Panc1 (cell line): Measurements from ENCODE around the gene PGK1. TPM values are rescaled to one million over a fixed set of nuclear protein-coding genes. Genes with fewer than 3 reads are reported as not detected.

Source experiments
- ATAC-seq: fragments of 200-7000 bp; cut with Tn5 transposase; 2 replicates; pipeline ENCODE4 v1.9.1; 2020; ENCODE audit warnings: mild to moderate bottlenecking, moderate library complexity
- BruUV-seq: library from RNA; stranded (reverse); fragments of 400-500 nt; replicated peaks from 2 replicates; lab custom pipeline; 2021; lab: Mats Ljungman, UMichigan
- CTCF ChIA-PET: fragments of 300-600 bp; sonication (Branson Sonifier 250); formaldehyde crosslinking; loops from one replicate; lab custom pipeline; 2022; ENCODE audit warnings: antibody characterized with exemption; lab: Charles Lee
- POLR2A ChIA-PET: fragments of 300-600 bp; sonication (Branson Sonifier 250); formaldehyde crosslinking; loops from one replicate; lab custom pipeline; 2022; ENCODE audit warnings: antibody characterized with exemption; lab: Charles Lee
- DNase-seq: peaks from one replicate; pipeline ENCODE4 v3.0.0-alpha.2; 2010; ENCODE audit warnings: low read depth, low spot score
- H3K27ac ChIP-seq: 2 replicates; pipeline ENCODE4 v1.5.1; 2011; ENCODE audit warnings: mild to moderate bottlenecking, low read length, inconsistent platforms
- H3K27me3 ChIP-seq: fragments of 200-500 bp; sonication (Bioruptor generic); 2 replicates; pipeline ENCODE4 v1.6.0; 2014; ENCODE audit warnings: low read length, inconsistent platforms; ENCODE audit not compliant: control insufficient read depth, insufficient read depth
- H3K36me3 ChIP-seq: fragments of 200-500 bp; sonication (Bioruptor generic); 2 replicates; pipeline ENCODE4 v1.5.1; 2014; ENCODE audit warnings: inconsistent platforms, mild to moderate bottlenecking, low read length, moderate library complexity; ENCODE audit not compliant: control insufficient read depth, insufficient read depth
- H3K4me1 ChIP-seq: 2 replicates; pipeline ENCODE4 v1.5.1; 2011; ENCODE audit warnings: inconsistent platforms, mild to moderate bottlenecking, low read length, moderate library complexity; ENCODE audit not compliant: control insufficient read depth, insufficient read depth
- H3K4me3 ChIP-seq, 2 experiments: 2 replicates each; pipeline ENCODE4 v1.5.1; 2011 to 2012; ENCODE audit warnings: low read depth in 2 of 2, low read length in 2 of 2, mild to moderate bottlenecking in 2 of 2, inconsistent platforms in 1 of 2, moderate library complexity in 1 of 2
- H3K9me3 ChIP-seq: fragments of 200-500 bp; sonication (Bioruptor generic); 2 replicates; pipeline ENCODE4 v1.5.1; 2014; ENCODE audit warnings: low read depth, mild to moderate bottlenecking, inconsistent platforms, low read length, moderate library complexity; ENCODE audit not compliant: control insufficient read depth, insufficient read depth
- POLR2AphosphoS5 ChIP-seq: IDR thresholded peaks from 2 replicates; pipeline ENCODE4 v1.6.1; 2012; ENCODE audit warnings: mild to moderate bottlenecking, low read depth, low read length, moderate library complexity
- SIN3A ChIP-seq: IDR thresholded peaks from 2 replicates; pipeline ENCODE4 v1.6.1; 2012; ENCODE audit warnings: low read depth, mild to moderate bottlenecking, low read length, moderate library complexity, borderline replicate concordance; ENCODE audit not compliant: insufficient read depth
- TCF7L2 ChIP-seq: IDR thresholded peaks from 2 replicates; pipeline ENCODE4 v1.6.1; 2011; ENCODE audit warnings: mild to moderate bottlenecking, low read depth, low read length, inconsistent platforms
- in situ Hi-C: cut with HindIII; loops from 2 replicates; pipeline ENCODE4 v1.10.0; 2016; ENCODE audit warnings: low sequenced_read_pairs, low pct_unique_long_range_greater_than_20kb
- intact Hi-C: fragments of 100-400 bp; cut with micrococcal nuclease; formaldehyde crosslinking; loops from one replicate; pipeline ENCODE4 v1.10.0; 2022; ENCODE audit not compliant: unreplicated experiment
- total RNA-seq: library from RNA; stranded (reverse); gene quantifications from one replicate; pipeline ENCODE4 v1.2.1, GENCODE V29; 2021; ENCODE audit not compliant: unreplicated experiment
- TF ChIP-seq, protein P1 (sequence below), 2 experiments: IDR thresholded peaks; 2 replicates each; pipeline ENCODE4 v1.6.1; 2011 to 2012; ENCODE audit warnings: low read depth in 2 of 2, control low read depth in 1 of 2, low read length in 1 of 2, mild to moderate bottlenecking in 1 of 2, moderate library complexity in 1 of 2; ENCODE audit not compliant: insufficient read depth in 1 of 2
- TF ChIP-seq, protein P2 (sequence below): fragments of 450-650 bp; IDR thresholded peaks from 2 replicates; pipeline ENCODE4 v1.5.1; 2017; ENCODE audit warnings: mild to moderate bottlenecking

PGK1 gene
- total RNA-seq, 1 experiment from 2014 or later: 541 TPM

DNA sequence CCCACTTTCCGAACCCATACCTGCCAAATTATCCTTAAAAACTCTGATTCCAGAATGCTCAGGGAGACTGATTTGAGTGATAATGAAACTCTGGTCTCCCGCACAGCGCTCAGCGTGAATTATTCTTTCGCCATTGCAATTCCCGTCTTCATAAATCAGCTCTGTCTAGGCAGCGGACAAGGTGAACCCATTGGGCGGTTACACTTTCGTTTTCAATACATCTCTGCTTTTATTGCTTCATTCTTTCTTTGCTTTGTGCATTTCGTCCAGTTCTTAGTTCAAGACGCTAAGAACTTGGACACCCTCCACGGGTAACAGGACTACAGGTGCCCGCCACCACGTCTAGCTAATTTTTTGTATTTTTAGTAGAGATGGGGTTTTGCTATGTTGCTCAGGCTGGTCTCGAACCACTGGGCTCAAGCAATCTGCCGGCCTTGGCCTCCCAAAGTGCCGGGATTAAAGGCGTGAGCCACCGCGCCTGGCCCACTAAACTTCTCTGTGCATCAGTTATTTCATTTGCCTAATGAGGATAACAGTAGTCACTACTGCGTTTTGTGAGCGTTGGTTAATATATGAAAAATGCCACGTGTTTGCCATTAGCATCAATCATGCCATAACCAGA, 936 bp upstream of the PGK1 start:
- H3K9me3 ChIP-seq: no peaks in the 10 kb centered on the region
- peaks cover 27% of the 10 kb centered on the region for H3K4me1 ChIP-seq
- peak overlapping the region; percentile 94 for H3K27ac ChIP-seq
- H3K36me3 ChIP-seq: peaks cover 7% of the 10 kb centered on the region
- ATAC-seq (no peak), DNase-seq (no peak)
- CTCF ChIA-PET: no interaction called here
- BruUV-seq: no TSS peak
- POLR2A ChIA-PET: no interaction called here
- H3K4me3 ChIP-seq: peak overlapping the region; percentile 63 to 98
- intact Hi-C loops: no loop called here
- in situ Hi-C loops: no loop called here
- no peaks in the 10 kb centered on the region for H3K27me3 ChIP-seq
- TF ChIP-seq POLR2AphosphoS5 (no peak), SIN3A (no peak), TCF7L2 (no peak)
- TF ChIP-seq, protein P1, sequence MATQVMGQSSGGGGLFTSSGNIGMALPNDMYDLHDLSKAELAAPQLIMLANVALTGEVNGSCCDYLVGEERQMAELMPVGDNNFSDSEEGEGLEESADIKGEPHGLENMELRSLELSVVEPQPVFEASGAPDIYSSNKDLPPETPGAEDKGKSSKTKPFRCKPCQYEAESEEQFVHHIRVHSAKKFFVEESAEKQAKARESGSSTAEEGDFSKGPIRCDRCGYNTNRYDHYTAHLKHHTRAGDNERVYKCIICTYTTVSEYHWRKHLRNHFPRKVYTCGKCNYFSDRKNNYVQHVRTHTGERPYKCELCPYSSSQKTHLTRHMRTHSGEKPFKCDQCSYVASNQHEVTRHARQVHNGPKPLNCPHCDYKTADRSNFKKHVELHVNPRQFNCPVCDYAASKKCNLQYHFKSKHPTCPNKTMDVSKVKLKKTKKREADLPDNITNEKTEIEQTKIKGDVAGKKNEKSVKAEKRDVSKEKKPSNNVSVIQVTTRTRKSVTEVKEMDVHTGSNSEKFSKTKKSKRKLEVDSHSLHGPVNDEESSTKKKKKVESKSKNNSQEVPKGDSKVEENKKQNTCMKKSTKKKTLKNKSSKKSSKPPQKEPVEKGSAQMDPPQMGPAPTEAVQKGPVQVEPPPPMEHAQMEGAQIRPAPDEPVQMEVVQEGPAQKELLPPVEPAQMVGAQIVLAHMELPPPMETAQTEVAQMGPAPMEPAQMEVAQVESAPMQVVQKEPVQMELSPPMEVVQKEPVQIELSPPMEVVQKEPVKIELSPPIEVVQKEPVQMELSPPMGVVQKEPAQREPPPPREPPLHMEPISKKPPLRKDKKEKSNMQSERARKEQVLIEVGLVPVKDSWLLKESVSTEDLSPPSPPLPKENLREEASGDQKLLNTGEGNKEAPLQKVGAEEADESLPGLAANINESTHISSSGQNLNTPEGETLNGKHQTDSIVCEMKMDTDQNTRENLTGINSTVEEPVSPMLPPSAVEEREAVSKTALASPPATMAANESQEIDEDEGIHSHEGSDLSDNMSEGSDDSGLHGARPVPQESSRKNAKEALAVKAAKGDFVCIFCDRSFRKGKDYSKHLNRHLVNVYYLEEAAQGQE (IDR thresholded peaks at IDR 0.05; ENCODE audit: insufficient read depth in 1 of 2, low read depth in 2 of 2, low read length in 1 of 2): no peak
- TF ChIP-seq, protein P2, sequence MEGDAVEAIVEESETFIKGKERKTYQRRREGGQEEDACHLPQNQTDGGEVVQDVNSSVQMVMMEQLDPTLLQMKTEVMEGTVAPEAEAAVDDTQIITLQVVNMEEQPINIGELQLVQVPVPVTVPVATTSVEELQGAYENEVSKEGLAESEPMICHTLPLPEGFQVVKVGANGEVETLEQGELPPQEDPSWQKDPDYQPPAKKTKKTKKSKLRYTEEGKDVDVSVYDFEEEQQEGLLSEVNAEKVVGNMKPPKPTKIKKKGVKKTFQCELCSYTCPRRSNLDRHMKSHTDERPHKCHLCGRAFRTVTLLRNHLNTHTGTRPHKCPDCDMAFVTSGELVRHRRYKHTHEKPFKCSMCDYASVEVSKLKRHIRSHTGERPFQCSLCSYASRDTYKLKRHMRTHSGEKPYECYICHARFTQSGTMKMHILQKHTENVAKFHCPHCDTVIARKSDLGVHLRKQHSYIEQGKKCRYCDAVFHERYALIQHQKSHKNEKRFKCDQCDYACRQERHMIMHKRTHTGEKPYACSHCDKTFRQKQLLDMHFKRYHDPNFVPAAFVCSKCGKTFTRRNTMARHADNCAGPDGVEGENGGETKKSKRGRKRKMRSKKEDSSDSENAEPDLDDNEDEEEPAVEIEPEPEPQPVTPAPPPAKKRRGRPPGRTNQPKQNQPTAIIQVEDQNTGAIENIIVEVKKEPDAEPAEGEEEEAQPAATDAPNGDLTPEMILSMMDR: no peak

DNA sequence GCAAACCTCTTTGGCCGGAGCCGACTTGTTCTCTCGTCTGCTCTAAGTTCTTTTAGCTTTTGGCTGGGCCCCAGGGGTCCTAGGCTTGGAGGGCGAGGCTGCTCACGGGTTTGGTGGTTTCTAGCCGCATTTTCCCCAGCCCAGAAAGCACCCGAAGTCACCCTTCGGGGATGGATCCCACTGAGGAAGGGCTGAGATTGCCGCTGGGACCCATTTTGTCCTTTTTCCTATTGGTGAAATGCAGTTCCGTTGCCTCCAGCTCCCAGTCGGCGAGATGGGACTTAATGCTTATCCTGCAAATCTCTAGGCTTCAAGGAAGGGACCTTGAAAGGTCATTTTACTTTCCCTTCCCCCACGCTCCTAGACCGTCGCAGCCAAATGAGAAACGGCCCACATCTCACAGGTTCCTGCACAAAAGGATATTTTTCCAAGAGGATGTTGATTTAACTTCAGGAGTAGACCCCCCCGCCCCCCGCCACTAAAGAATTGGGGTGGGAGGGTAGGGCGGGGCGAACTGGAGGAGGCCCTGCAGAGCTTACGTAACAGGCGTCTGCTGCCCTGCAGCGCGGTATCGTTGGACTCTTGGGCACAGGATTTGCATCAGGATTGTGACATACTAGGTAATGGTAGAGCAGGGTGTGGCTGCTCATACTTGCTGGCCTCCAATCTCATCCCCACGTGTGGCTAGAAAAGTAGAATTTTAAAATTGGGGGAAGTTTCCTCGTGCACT, 564 bp downstream of the PGK1 start:
- Histone ChIP-seq H3K36me3 (peaks cover 7% of the 10 kb centered on the region), H3K9me3 (no peaks in the 10 kb centered on the region), H3K27ac (peak overlapping the region; percentile 96), H3K4me3 (peak overlapping the region; percentile 98 to 99), H3K27me3 (no peaks in the 10 kb centered on the region), H3K4me1 (peaks cover 35% of the 10 kb centered on the region)
- ATAC-seq (no peak), DNase-seq (no peak)
- intact Hi-C loops: no loop called here
- in situ Hi-C loops: no loop called here
- TF ChIP-seq SIN3A (no peak), POLR2AphosphoS5 (no peak), TCF7L2 (no peak)
- TF ChIP-seq, protein P1 (IDR thresholded peaks at IDR 0.05; ENCODE audit: insufficient read depth in 1 of 2, low read depth in 2 of 2, low read length in 1 of 2): no peak
- TF ChIP-seq, protein P2: no peak
- ChIA-PET POLR2A (no interaction called here), CTCF (no interaction called here)
- no TSS peak for BruUV-seq
